Activated CD4-positive, CD25-positive, alpha-beta regulatory T cell treated with anti-CD3 and anti-CD28 coated beads, Interleukin-2, amount 50 U/mL, for 16 hours (primary cell): ENCODE measurements around the gene C17orf107.
A peak's percentile ranks its signal among the peaks of the same experiment; 100 is the strongest.

ENCODE experiments used
- DNase-seq: peaks from one replicate; pipeline ENCODE4 v3.0.0-alpha.2; 2020; ENCODE audit warnings: low read depth, low spot score

The C17orf107 gene

GRCh38 chr17:4934173-4934979 is 35.0 kb downstream of the C17orf107 start:
- DNase-seq, result no peak

DNA sequence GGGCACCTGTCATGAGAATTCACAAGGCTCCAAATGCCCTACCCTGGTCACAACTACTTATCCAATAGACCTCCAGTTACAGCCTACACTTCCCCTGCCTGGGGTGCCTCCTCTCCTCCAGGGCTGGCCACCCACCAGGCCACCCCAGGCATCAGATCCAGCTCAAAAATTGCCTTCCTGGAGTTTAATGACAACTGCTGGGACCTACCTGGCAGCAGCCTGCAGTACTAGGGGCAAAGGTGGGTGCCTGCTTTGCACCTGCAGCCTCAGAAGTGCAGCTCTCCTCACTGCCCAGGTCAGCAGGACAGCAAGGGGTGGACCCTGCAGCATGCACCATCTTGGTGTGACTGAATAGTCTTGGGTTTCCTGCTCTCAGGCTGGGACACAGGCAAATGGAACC is 36.3 kb downstream of the C17orf107 start:
- DNase-seq, result no peak

DNA sequence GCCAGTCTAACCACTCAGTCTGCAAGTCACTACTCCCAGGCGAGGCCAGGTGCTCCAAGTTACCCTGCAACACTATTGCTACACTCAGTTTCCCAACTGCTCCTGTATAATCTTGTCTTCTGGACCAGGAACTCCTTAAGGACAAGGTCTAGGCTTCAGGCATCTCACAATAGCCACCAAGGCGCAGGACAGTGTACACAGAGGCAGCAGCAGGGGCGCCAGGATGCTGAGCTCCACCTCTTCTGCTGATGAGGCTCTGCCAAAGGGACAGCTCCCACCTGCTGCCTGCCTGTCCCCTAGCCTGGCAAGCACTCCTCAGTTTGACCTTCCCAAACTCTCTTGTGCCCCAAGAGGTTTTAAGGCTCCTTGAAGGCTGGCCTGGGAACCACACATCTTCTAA is 37.1 kb downstream of the C17orf107 start:
- no peak for DNase-seq

GRCh38 chr17:4937553-4937952 is 38.2 kb downstream of the C17orf107 start:
- DNase-seq, result no peak

DNA sequence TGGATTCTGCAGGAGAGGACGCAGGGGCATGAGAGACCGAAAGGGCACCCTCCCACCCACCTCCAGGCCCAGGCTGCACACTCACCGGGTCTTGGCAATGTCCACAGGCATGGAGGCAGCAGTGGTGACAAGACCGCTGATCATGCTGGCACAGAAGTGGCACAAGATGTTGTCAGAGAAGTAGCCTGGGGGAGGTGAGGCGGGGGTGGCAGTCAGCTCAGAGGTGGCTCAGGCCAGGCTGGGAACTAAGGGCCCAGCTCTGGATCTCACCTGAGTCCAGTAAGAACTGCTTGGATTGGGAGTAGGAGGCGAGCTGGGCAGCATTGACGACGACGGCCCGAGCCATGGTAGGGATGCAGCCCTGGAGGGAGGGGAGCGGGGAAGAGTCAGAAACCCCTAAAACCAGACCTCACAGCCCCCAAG is 38.7 kb downstream of the C17orf107 start:
- DNase-seq, result no peak

DNA sequence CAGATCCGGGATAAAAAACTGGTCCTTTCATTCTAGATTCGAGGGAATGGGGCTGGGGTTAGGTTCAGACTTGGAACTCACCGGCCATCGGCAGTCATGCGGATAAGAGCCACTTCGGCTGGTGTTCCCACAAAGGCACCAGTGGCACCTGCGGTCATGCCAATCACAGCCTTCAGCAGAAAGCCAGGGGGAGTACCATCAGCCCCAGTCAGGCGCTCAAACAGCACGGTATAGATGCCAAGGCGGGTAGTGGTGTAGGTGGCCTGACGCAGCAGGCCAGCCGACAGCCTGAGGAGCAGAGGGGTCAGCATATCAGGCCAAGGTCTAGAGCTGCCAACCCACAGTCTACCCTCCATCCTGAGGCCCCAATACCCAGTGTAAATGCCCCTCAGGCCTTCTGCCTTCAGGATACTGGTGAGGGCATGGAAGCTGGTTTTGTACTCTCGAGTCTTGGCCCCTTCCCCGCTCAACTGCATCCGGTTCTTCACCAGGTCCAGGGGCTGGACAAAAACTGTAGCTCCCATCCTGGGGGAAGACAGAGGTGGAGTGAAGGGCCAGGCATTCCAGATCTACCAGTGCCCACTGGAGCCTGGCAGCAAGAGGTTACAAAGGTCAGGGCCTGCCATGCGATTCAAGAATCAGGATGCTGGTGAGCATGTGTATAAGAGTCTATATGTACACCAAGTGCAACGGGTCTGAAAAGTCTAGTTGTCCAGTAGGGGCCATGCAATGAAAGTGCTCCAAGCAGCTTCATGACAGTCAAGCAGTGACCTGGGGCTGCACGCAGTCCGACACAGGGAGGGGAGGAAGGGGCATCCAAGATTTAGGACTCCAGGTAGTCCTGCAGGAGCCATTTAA is 39.6 kb downstream of the C17orf107 start:
- no peak for DNase-seq

DNA sequence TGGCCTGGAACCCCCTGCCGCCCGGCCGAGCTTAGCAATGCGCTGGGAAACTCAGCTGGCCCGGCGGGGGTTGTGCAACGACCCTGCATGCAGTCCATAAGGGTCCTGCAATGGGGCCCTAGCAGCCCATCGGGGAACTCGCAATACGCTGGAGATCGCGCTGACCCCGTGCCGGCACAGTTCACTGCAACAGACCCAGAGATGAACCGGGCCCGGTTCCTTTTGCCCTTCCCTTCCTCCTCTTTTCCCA is 40.1 kb downstream of the C17orf107 start:
- no peak for DNase-seq

- DNase-seq, result peak; percentile 91
Measured at GRCh38 chr17:4939796-4940554, 40.6 kb downstream of the C17orf107 start, which contains the start of the genes RNF167 and SLC25A11. Gene RNF167, plus strand, starts transcription at chr17:4940268. Its CDS starts 642 bp downstream, at chr17:4940910. Gene SLC25A11, minus strand, starts transcription at chr17:4940046. Its CDS starts 136 bp downstream, at chr17:4939910.

- DNase-seq, result no peak
Measured at GRCh38 chr17:4940555-4941318, 41.4 kb downstream of the C17orf107 start.

DNA sequence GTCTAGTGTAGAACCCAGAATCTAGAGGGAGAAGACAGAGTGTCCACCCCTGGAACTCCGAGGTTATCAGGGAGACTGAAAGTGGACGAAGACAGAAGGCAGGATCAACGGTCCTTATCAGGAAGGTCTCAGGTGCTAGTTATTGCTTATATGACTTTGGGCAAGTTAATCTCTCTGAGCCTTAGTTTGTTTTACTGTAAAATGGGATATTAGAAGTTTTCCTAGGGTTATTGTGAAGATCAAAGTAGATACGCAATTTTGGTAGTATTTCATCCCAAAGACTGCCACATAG is 41.9 kb downstream of the C17orf107 start:
- no peak for DNase-seq

DNA sequence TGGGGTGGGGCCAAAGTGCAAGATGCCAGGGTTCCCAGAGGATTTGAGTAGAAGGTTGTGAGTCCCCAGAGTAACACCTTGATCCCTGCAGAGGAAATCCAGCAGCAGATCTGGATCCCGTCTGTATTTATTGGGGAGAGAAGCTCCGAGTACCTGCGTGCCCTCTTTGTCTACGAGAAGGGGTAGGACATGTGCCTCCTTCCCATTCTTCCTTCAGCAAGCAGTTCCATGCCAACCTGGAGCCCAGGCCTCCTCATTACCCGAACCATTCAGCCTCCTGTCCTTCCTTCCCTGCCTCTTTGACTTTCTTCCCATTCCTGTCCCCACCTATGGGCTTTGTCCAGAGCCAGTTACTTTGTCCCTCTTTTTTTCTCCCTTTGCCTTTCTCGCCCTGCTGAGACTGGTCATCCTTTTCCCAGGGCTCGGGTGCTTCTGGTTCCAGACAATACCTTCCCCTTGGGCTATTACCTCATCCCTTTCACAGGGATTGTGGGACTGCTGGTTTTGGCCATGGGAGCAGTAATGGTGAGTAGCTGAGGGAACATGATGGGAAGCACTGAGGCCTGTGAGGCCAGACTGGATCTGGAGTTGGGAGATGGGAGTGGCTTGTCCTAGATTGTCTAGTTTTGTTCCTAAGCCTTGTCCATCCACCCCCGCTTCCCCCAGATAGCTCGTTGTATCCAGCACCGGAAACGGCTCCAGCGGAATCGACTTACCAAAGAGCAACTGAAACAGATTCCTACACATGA is 43.6 kb downstream of the C17orf107 start:
- DNase-seq, result no peak

GRCh38 chr17:4944163-4944553 is 44.8 kb downstream of the C17orf107 start:
- DNase-seq, result no peak

- DNase-seq, result no peak
Measured at GRCh38 chr17:4944554-4945175, 45.3 kb downstream of the C17orf107 start.

DNA sequence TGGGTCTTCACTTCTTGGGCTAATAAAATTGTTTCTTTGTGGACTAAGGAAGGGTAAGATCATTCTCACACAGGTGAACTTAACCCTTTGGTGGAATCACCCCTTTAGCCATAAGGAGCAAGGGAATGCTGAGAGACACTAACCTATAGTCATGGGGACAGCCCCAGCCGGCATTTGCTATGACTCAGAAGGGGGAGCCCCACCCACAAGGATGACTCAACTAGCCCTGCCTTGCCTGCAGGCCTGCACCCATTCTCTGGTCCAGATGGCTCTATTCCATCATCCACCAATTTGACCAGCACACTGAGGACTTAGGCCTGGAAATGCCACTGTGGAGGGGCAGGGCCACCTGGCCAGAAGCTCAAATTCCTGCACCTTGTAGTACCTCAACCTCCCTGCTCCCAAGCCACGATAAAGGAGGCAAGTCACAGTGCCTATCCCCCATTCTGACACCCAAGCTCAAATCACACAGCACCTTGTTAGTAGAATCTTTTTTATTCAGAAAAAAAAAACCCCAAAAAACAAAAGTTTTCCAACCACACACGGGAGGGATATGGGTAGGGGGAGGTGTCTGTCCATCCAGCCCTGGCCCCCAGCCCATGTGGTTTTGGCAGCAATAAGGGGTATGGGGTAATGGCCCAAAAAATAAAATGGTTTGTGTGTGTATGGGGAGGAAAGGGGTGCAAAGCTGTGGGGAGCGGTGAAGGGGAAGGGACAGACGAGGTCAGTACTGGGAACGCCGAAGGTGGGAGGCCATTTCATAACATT is 46.0 kb downstream of the C17orf107 start:
- DNase-seq, result peak; percentile 59

DNA sequence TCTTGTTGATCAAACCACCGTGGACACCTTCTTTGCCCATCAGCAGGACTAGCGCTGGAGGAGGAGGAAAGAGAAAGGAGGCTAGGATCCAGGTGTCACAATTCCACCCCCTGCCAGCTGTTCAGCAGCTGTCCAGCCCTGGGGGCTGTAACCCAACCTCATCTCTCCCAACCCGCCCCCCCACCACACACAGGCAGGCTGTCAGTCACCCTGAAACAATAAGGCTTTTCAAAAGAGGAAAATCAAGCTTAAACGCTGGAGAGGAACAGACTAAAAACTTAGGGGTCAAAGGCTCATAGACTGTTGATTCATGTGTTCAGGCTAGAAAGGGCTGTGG is 46.6 kb downstream of the C17orf107 start:
- DNase-seq, result no peak

GRCh38 chr17:4946312-4946976 is 47.1 kb downstream of the C17orf107 start:
- DNase-seq, result no peak

GRCh38 chr17:4947010-4947410 is 47.7 kb downstream of the C17orf107 start:
- DNase-seq, result no peak

DNA sequence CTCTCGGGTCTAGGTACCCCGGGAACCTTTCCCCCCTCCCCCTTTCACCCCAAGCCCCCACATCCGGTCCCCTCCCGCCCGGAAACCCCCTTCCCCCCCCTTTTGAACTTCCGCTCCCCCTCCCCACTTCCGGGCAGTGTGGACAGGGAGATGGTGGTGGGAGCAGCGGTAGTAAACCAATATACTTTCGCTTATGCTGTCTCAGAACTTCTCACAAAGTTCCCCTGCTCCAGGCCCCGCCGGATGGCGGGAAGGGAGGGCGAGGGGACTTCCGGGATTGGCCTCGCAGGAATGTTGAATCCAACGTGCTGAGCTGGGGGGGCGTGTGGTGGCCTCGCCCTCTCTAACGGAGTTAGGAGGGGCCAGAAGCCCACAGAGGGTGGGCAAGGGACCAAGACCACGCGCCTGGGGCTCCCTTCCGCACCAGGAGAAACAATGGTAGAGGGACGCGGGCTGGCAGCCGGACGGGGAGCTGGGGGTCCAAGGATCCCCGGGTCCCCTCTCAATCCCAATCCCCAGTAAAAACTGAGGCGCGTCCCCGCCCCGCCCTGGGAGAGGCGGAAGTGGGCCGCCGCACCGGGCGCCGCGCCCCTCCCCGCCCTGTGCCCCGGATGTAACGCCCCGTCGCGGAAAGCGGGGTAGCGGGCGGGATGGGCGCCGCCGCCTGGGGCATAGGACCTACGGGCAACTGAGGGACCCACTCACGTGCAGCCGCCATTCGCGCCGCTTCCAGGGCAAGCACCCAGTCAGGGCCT is 48.3 kb downstream of the C17orf107 start:
- DNase-seq, result peak; percentile 50
